Osteocyte (in vitro differentiated cells): ENCODE results near the gene RNF19B. TPM values are rescaled to one million over a fixed set of nuclear protein-coding genes. Genes with fewer than 3 reads are reported as not detected.

ENCODE experiments used
- DNase-seq: peaks from one replicate; pipeline ENCODE4 v3.0.0; 2021; ENCODE audit warnings: mixed read lengths; ENCODE audit not compliant: unreplicated experiment; ENCODE audit errors: extremely low spot score
- H3K27ac Mint-ChIP-seq: one replicate; pipeline ENCODE4 v1.8.0; 2021; ENCODE audit warnings: mild to moderate bottlenecking, mixed read lengths; ENCODE audit not compliant: unreplicated experiment
- H3K27me3 Mint-ChIP-seq: one replicate; pipeline ENCODE4 v1.8.0; 2021; ENCODE audit warnings: mixed read lengths; ENCODE audit not compliant: unreplicated experiment
- H3K36me3 Mint-ChIP-seq: one replicate; pipeline ENCODE4 v1.8.0; 2021; ENCODE audit warnings: mixed read lengths; ENCODE audit not compliant: unreplicated experiment
- H3K4me1 Mint-ChIP-seq: one replicate; pipeline ENCODE4 v1.8.0; 2021; ENCODE audit warnings: mixed read lengths; ENCODE audit not compliant: unreplicated experiment
- H3K4me3 Mint-ChIP-seq: one replicate; pipeline ENCODE4 v1.8.0; 2021; ENCODE audit warnings: mild to moderate bottlenecking, moderate library complexity, mixed read lengths; ENCODE audit not compliant: unreplicated experiment
- H3K9me3 Mint-ChIP-seq: one replicate; pipeline ENCODE4 v1.8.0; 2021; ENCODE audit warnings: mixed read lengths; ENCODE audit not compliant: unreplicated experiment
- total RNA-seq: library from RNA; stranded (reverse); gene quantifications from 2 replicates; pipeline ENCODE4 v1.2.1, GENCODE V29; 2021
- TF ChIP-seq, protein P1 (sequence below): fragments of 200-600 bp; sonication (generic); IDR thresholded peaks from 2 replicates; pipeline ENCODE4 v1.5.0; 2021; ENCODE audit warnings: antibody characterized with exemption, mild to moderate bottlenecking, moderate library complexity

The RNF19B gene
- total RNA-seq, 1 donor from 2014 or later = 12.6 TPM

DNA sequence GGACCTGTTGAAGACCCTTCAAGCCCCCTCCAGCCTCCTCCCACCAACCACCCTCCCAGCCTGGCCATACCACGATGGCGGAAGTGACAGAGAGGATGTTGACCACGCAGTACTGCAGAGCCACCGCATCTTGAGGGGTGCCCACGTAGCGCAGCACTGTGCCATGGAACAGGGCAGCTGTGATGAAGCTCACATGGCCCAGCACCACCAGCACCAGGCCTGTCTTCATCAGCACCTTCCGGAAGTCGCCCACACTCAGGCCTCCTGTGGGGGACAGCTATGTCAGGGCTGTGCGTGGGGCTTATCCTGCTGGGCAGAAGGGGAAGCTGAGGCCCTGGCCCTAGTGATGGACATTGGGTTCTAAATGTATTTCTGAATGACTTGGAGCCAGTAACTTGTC is 66.6 kb downstream of the RNF19B start:
- Mint-ChIP-seq H3K4me1 (peaks cover 16% of the 10 kb centered on the region), H3K36me3 (no peaks in the 10 kb centered on the region)
- no peak for DNase-seq

DNA sequence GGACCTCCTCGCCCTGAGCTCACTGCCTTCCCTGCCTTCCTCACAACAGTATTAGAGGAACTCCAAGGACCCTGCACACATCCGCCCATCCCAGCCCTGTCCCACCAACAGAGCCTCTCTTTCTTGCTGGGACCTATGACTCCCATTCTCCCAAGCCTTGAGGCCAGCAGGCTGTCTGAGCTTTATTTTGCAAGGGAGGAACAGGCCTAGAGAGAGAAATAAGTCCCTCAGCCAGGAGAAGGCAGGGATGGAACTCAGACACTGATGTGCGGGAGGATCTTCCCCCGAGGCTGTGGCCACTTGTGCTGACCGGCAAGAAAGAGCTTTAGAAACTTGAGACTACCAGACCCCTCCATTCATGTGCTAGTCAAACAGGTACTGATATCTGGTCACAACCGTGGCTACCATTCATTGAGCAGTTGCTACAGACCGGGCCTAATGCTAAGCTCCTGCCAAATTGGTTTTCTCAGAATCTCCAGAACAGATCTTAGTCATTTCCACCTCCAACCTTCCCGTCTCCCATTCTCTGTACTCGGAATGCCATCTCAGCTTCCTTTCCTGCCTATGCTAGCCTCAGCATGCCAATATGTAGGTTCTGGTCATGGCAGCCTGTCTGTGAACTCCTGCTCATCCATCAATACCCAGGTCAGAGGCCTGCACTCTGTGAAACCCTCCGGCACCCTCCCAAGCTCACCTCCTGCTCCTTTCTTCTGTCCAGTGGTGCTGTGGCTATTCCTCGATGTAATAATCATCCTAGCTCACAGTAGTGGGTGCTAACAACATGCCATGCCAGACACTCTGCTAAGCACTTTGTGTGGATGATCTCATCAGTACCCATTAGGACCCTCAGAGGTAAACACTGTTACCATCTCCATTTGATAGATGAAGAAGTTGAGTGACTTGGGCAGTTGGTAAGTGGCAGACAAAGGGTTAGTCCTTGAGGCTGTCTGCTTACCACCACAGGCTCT is 67.2 kb downstream of the RNF19B start:
- Mint-ChIP-seq H3K27me3 (peaks cover 6% of the 10 kb centered on the region), H3K9me3 (no peaks in the 10 kb centered on the region), H3K27ac (no peak overlapping the region), H3K4me3 (no peak overlapping the region), H3K4me1 (peaks cover 20% of the 10 kb centered on the region), H3K36me3 (no peaks in the 10 kb centered on the region)
- no peak for DNase-seq
- TF ChIP-seq, protein P1, sequence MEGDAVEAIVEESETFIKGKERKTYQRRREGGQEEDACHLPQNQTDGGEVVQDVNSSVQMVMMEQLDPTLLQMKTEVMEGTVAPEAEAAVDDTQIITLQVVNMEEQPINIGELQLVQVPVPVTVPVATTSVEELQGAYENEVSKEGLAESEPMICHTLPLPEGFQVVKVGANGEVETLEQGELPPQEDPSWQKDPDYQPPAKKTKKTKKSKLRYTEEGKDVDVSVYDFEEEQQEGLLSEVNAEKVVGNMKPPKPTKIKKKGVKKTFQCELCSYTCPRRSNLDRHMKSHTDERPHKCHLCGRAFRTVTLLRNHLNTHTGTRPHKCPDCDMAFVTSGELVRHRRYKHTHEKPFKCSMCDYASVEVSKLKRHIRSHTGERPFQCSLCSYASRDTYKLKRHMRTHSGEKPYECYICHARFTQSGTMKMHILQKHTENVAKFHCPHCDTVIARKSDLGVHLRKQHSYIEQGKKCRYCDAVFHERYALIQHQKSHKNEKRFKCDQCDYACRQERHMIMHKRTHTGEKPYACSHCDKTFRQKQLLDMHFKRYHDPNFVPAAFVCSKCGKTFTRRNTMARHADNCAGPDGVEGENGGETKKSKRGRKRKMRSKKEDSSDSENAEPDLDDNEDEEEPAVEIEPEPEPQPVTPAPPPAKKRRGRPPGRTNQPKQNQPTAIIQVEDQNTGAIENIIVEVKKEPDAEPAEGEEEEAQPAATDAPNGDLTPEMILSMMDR = no peak

More for the DNA sequence above, 66.6 kb downstream of the RNF19B start:
- Mint-ChIP-seq H3K4me3 (no peak overlapping the region), H3K27ac (no peak overlapping the region), H3K9me3 (no peaks in the 10 kb centered on the region), H3K27me3 (peaks cover 7% of the 10 kb centered on the region)
- TF ChIP-seq, protein P1 = no peak

DNA sequence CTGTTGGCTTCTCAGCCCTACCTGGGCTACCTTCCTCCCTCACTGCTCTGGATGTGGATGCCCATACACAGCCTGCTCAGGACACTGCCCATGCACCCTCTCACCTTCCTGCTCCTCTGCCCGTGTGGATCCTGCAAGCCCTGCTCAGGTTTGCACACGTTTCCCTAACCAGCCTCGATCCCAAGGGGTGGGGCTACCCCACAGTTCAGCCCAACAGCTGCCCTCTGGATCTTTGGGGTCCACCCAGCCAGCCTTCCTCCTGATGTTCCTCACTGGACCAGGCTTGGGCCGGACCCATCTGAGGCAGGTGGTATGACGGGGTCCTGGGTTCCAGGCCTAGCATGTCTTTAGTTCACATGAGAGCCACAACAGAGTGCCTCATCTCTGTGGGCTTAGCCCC is 68.2 kb downstream of the RNF19B start:
- no peaks in the 10 kb centered on the region for H3K36me3 Mint-ChIP-seq
- H3K4me1 Mint-ChIP-seq = peaks cover 19% of the 10 kb centered on the region
- no peak for DNase-seq
- H3K4me3 Mint-ChIP-seq = no peak overlapping the region
- TF ChIP-seq, protein P1 = no peak
- H3K27ac Mint-ChIP-seq = no peak overlapping the region
- peaks cover 10% of the 10 kb centered on the region for H3K27me3 Mint-ChIP-seq
- H3K9me3 Mint-ChIP-seq = no peaks in the 10 kb centered on the region

DNA sequence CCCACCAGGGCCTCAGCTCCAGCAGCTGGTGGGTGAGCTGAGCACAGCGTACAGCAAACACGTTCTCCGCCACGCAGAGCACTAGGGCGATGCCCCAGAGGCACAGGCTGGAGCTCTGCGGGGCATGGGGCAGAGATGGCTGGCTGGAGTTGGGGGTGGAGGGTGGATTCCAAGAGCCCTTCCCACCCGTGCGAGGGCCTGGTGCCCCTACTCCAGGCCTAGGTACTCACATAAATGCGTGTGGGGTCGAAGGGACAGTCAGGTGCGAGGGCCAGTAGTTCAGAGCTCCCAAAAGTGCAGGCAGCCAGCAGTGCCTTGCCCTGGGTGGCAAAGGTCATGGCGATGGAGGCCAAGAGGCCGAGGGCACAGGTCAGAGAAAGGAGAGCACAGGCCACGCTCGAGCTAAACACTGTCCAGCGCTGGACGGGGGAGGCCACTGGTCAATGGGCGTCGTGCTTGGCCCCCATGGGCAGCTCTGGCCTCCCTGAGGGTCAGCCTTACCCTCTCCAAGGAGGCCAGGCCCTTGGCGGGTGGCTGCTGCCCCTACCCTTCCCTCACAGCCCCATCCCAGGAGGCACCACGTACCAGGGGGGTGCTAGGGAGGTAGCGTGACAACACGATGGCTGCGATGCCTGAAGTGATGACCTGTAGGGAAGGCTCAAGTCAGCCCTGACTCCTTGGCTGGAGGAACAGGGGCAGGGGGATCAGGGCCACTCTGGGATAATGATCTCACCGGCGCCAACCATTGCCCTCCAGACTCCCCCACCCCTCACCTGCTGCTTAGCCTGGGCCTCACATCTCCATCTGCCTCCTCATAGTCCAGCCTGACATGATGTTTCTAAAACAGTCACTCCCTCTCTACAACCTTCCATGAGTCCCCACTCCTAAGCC is 69.0 kb downstream of the RNF19B start:
- H3K36me3 Mint-ChIP-seq = no peaks in the 10 kb centered on the region
- TF ChIP-seq, protein P1 = no peak
- no peak overlapping the region for H3K27ac Mint-ChIP-seq
- H3K4me1 Mint-ChIP-seq = peaks cover 16% of the 10 kb centered on the region
- peaks cover 16% of the 10 kb centered on the region for H3K27me3 Mint-ChIP-seq
- H3K4me3 Mint-ChIP-seq = no peak overlapping the region
- H3K9me3 Mint-ChIP-seq = no peaks in the 10 kb centered on the region
- DNase-seq = no peak
